Measurements from ENCODE around the gene ATF6B. TPM values are rescaled to one million over a fixed set of nuclear protein-coding genes. Genes with fewer than 3 reads are reported as not detected.
"Not testable (repeated sequence)": the region's sequence is repeated elsewhere in the genome, so short reads cannot be mapped to it uniquely, and the experiment has no call there.

ATF6B gene
- total RNA-seq, 4 donors from 2014 or later: 46.8 to 102 (median 54.1) TPM

- no peak for DNase-seq (ENCODE audit: low spot score in 2 of 2)
- TF ChIP-seq POLR2A (IDR thresholded peaks at IDR 0.05): no peak
- TF ChIP-seq, protein P1, sequence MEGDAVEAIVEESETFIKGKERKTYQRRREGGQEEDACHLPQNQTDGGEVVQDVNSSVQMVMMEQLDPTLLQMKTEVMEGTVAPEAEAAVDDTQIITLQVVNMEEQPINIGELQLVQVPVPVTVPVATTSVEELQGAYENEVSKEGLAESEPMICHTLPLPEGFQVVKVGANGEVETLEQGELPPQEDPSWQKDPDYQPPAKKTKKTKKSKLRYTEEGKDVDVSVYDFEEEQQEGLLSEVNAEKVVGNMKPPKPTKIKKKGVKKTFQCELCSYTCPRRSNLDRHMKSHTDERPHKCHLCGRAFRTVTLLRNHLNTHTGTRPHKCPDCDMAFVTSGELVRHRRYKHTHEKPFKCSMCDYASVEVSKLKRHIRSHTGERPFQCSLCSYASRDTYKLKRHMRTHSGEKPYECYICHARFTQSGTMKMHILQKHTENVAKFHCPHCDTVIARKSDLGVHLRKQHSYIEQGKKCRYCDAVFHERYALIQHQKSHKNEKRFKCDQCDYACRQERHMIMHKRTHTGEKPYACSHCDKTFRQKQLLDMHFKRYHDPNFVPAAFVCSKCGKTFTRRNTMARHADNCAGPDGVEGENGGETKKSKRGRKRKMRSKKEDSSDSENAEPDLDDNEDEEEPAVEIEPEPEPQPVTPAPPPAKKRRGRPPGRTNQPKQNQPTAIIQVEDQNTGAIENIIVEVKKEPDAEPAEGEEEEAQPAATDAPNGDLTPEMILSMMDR (IDR thresholded peaks at IDR 0.05): no peak
- intact Hi-C loops (cut with DNase I; ENCODE audit: low total_unique reads): no loop called here
- WGBS, 2 donors: 82 to 84% methylated on average over 4 of the region's 4 CpGs
- no peak overlapping the region for H3K4me3 ChIP-seq (ENCODE audit: low read depth, poor library complexity, severe bottlenecking)
Measured at GRCh38 chr6:32105433-32105832, 22.6 kb downstream of the ATF6B start.

DNA sequence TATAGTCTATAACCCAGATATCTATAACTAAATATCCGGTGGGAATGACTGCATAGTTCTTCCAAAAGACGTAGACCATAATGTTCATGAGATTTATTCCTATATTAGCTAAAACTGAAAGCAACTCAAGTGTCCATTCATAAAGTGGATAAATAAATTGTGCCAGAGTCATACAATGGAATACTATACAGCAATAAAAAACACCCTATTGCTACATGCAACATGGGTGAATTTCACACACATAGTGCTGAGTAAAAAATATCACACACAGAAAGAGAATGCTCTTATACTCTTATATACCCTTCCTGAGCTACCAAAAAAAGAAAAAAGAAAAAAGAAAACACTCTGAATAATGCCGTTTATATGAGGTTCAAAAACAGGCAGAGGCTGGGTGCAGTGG is 25.8 kb downstream of the ATF6B start:
- no peak for DNase-seq (ENCODE audit: low spot score in 2 of 2)
- no peak overlapping the region for H3K4me3 ChIP-seq (ENCODE audit: low read depth, poor library complexity, severe bottlenecking)
- intact Hi-C loops (cut with DNase I; ENCODE audit: low total_unique reads): no loop called here
- WGBS, 2 donors: 92 to 93% methylated on average over 3 of the region's 3 CpGs
- TF ChIP-seq, protein P1 (IDR thresholded peaks at IDR 0.05): no peak
- TF ChIP-seq POLR2A (IDR thresholded peaks at IDR 0.05): no peak

- 90 to 93% methylated on average over 8 of the region's 8 CpGs for WGBS, 2 donors
- intact Hi-C loops (cut with DNase I; ENCODE audit: low total_unique reads); DNase-seq (ENCODE audit: low spot score in 2 of 2); H3K4me3 ChIP-seq (ENCODE audit: low read depth, poor library complexity, severe bottlenecking): not testable (repeated sequence)
Measured at GRCh38 chr6:32100251-32100650, 27.8 kb downstream of the ATF6B start.

GRCh38 chr6:32097364-32097763 is 30.7 kb downstream of the ATF6B start:
- WGBS, 2 donors: 90 to 93% methylated on average over 3 of the region's 3 CpGs
- intact Hi-C loops (cut with DNase I; ENCODE audit: low total_unique reads): no loop called here
- DNase-seq (ENCODE audit: low spot score in 2 of 2): no peak
- TF ChIP-seq, protein P1 (IDR thresholded peaks at IDR 0.05): no peak
- no peak for TF ChIP-seq POLR2A (IDR thresholded peaks at IDR 0.05)
- no peak overlapping the region for H3K4me3 ChIP-seq (ENCODE audit: low read depth, poor library complexity, severe bottlenecking)

- 55 to 62% methylated on average over 52 to 73 of the region's 90 CpGs for WGBS, 2 donors
- no peak for TF ChIP-seq POLR2A (IDR thresholded peaks at IDR 0.05)
- TF ChIP-seq, protein P1 (IDR thresholded peaks at IDR 0.05): no peak
- no peak overlapping the region for H3K4me3 ChIP-seq (ENCODE audit: low read depth, poor library complexity, severe bottlenecking)
- intact Hi-C loops (cut with DNase I; ENCODE audit: low total_unique reads): no loop called here
- no peak for DNase-seq (ENCODE audit: low spot score in 2 of 2)
Measured at GRCh38 chr6:32096394-32097258, 31.4 kb downstream of the ATF6B start.

DNA sequence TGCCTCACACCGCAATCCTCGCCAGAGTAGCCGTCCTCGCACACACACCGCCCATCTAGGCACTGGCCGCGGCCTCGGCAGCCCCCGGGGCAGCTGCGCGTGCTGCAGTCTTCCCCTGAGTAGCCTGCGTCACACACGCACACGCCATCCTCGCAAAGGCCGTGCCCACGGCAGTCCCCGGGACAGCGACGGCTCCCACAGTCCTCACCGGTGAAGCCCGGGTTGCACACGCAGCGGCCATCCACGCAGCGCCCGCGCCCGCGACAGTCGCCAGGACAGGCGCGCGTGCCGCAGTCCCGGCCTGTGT is 32.0 kb downstream of the ATF6B start:
- DNase-seq (ENCODE audit: low spot score in 2 of 2): no peak
- WGBS, 2 donors: 51 to 62% methylated on average over 36 of the region's 36 CpGs
- TF ChIP-seq POLR2A (IDR thresholded peaks at IDR 0.05): no peak
- TF ChIP-seq, protein P1 (IDR thresholded peaks at IDR 0.05): no peak
- intact Hi-C loops (cut with DNase I; ENCODE audit: low total_unique reads): no loop called here
- H3K4me3 ChIP-seq (ENCODE audit: low read depth, poor library complexity, severe bottlenecking): no peak overlapping the region

All from lower leg skin (tissue), 4 donors.